ENCODE results near the gene CBS.

CBS gene

DNA sequence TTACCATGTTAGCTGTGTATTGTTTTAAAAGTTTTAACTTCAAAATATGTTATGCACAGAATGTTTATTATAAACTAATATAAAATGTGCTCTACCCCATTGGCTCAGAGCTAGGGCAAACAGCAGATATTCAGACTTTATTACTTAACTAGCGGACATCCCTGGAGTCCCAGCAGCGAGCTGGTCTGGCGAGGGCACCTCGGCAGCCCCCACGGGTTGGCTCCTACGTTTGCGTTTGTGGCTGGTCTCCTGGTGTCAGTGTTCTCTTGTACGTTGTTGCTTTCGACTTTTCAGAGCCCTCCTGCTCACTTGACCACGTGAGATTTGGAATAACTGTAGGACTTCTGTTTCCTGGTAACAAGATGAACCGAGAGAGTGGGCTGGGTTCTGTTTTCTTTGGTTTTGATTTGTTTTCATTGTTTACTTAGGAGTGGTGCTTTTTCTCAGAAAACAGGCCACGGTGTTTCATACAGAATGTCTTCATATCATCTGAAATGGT, 44.5 kb downstream of the CBS start:
- no peak overlapping the region for H3K4me2 ChIP-seq (ENCODE audit: low read depth, low read length)
- H3K4me1 ChIP-seq (ENCODE audit: low read length) = no peaks in the 10 kb centered on the region
- no peak overlapping the region for H2AFZ ChIP-seq (ENCODE audit: low read length)
- H3K27ac ChIP-seq (ENCODE audit: low read length) = no peak overlapping the region
- no peaks in the 10 kb centered on the region for H3K27me3 ChIP-seq (replicated peaks; ENCODE audit: insufficient read depth, low read length)
- H3K4me3 ChIP-seq (ENCODE audit: low read length) = no peak overlapping the region
- H4K20me1 ChIP-seq (ENCODE audit: insufficient read depth, low read length) = no peaks in the 10 kb centered on the region
- H3K79me2 ChIP-seq (ENCODE audit: low read length) = no peaks in the 10 kb centered on the region
- H3K36me3 ChIP-seq (replicated peaks; ENCODE audit: insufficient read depth, low read length) = 0 out of 2 replicates have a peak, but pooled peaks cover 3% of the 10 kb centered on the region
- H3K9me2 ChIP-seq (replicated peaks; ENCODE audit: insufficient read depth, low read length) = no peaks in the 10 kb centered on the region
- TF ChIP-seq, protein P1, sequence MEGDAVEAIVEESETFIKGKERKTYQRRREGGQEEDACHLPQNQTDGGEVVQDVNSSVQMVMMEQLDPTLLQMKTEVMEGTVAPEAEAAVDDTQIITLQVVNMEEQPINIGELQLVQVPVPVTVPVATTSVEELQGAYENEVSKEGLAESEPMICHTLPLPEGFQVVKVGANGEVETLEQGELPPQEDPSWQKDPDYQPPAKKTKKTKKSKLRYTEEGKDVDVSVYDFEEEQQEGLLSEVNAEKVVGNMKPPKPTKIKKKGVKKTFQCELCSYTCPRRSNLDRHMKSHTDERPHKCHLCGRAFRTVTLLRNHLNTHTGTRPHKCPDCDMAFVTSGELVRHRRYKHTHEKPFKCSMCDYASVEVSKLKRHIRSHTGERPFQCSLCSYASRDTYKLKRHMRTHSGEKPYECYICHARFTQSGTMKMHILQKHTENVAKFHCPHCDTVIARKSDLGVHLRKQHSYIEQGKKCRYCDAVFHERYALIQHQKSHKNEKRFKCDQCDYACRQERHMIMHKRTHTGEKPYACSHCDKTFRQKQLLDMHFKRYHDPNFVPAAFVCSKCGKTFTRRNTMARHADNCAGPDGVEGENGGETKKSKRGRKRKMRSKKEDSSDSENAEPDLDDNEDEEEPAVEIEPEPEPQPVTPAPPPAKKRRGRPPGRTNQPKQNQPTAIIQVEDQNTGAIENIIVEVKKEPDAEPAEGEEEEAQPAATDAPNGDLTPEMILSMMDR (IDR thresholded peaks at IDR 0.05; ENCODE audit: low read length) = no peak
- TF ChIP-seq EZH2phosphoT487 (IDR thresholded peaks at IDR 0.05; ENCODE audit: low read length) (no peak), EZH2 (optimal IDR thresholded peaks at IDR 0.05; ENCODE audit: low read depth, low read length) (no peak)
- H3K9me3 ChIP-seq (replicated peaks; ENCODE audit: insufficient read depth, low read length) = no peaks in the 10 kb centered on the region
- H3K9ac ChIP-seq (ENCODE audit: low read length) = no peak overlapping the region
- no peak for DNase-seq
- no peaks in the 10 kb centered on the region for H3F3A ChIP-seq (ENCODE audit: insufficient read depth, low read length)

DNA sequence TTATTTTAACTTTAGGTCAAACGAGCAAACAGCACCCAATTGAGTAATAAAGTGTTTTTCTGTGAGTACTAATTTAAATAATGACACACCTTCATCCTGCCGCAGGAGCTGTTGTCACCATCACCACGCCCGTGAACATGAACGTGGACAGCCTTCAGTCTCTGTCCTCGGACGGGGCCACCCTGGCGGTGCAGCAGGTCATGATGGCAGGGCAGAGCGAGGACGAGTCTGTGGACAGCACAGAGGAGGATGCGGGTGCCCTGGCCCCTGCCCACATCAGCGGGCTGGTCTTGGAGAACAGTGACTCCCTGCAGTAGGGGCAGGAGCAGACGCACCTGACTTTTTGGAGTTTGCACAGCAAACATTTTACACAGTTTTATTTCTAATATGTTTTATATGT, 45.9 kb downstream of the CBS start:
- TF ChIP-seq, protein P1 (IDR thresholded peaks at IDR 0.05; ENCODE audit: low read length) = no peak
- TF ChIP-seq EZH2phosphoT487 (IDR thresholded peaks at IDR 0.05; ENCODE audit: low read length) (no peak), EZH2 (optimal IDR thresholded peaks at IDR 0.05; ENCODE audit: low read depth, low read length) (no peak)
- H3K79me2 ChIP-seq (ENCODE audit: low read length) = no peaks in the 10 kb centered on the region
- no peaks in the 10 kb centered on the region for H4K20me1 ChIP-seq (ENCODE audit: insufficient read depth, low read length)
- no peak overlapping the region for H2AFZ ChIP-seq (ENCODE audit: low read length)
- no peaks in the 10 kb centered on the region for H3K9me3 ChIP-seq (replicated peaks; ENCODE audit: insufficient read depth, low read length)
- no peak overlapping the region for H3K4me3 ChIP-seq (ENCODE audit: low read length)
- H3K4me1 ChIP-seq (ENCODE audit: low read length) = no peaks in the 10 kb centered on the region
- no peaks in the 10 kb centered on the region for H3K9me2 ChIP-seq (replicated peaks; ENCODE audit: insufficient read depth, low read length)
- H3K27me3 ChIP-seq (replicated peaks; ENCODE audit: insufficient read depth, low read length) = no peaks in the 10 kb centered on the region
- no peak overlapping the region for H3K9ac ChIP-seq (ENCODE audit: low read length)
- H3F3A ChIP-seq (ENCODE audit: insufficient read depth, low read length) = no peaks in the 10 kb centered on the region
- 0 out of 2 replicates have a peak, but pooled peaks cover 3% of the 10 kb centered on the region for H3K36me3 ChIP-seq (replicated peaks; ENCODE audit: insufficient read depth, low read length)
- DNase-seq = no peak
- no peak overlapping the region for H3K4me2 ChIP-seq (ENCODE audit: low read depth, low read length)
- H3K27ac ChIP-seq (ENCODE audit: low read length) = no peak overlapping the region

DNA sequence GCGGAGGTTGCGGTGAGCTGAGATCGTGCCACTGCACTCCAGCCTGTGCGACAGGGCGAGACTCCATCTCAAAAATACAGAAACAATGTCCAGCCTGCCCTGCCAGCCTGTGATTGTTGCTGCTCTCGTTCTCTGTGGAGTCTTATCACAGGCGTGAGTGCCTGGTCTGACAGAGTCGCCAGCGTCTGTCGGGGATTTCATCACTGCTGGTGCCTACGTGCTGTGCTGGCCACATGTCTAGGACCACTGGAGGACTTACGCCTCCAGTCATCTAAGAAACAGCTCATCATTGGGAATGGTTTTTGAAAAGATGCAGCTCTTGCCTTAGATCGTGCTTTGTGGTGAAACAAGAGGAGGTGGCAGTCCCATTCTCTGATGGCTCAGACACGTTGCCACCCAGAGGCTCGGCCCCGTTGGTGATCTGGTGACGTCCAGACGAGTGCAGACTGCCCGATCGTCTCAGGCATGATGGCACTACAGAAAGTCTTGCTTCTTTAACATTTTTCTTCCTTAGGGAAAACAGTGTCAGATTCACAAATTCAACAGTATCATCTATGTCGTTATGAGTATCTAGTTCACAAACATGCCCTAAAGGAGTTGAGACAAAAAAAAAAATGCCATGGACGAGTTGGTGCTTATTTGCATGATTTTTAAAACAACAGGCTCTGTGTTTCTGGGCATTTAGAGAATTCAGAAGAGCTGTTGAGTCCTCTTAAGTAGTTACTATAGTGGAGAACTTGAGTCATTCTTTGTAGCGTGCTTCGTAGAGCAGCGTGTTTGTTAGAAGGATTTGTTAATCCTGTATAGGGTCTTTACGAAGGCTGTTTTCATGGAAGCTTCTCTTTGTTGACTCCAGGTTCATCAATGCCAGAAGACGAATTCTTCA, 47.5 kb downstream of the CBS start:
- Histone ChIP-seq H3K27me3 (replicated peaks; ENCODE audit: insufficient read depth, low read length) (no peaks in the 10 kb centered on the region), H3K4me1 (ENCODE audit: low read length) (no peaks in the 10 kb centered on the region), H3F3A (ENCODE audit: insufficient read depth, low read length) (no peaks in the 10 kb centered on the region), H3K4me2 (ENCODE audit: low read depth, low read length) (no peak overlapping the region), H3K9ac (ENCODE audit: low read length) (no peak overlapping the region), H3K9me3 (replicated peaks; ENCODE audit: insufficient read depth, low read length) (no peaks in the 10 kb centered on the region), H4K20me1 (ENCODE audit: insufficient read depth, low read length) (no peaks in the 10 kb centered on the region), H3K27ac (ENCODE audit: low read length) (no peak overlapping the region), H3K36me3 (replicated peaks; ENCODE audit: insufficient read depth, low read length) (0 out of 2 replicates have a peak, but pooled peaks cover 3% of the 10 kb centered on the region), H2AFZ (ENCODE audit: low read length) (no peak overlapping the region), H3K4me3 (ENCODE audit: low read length) (no peak overlapping the region), H3K9me2 (replicated peaks; ENCODE audit: insufficient read depth, low read length) (no peaks in the 10 kb centered on the region), H3K79me2 (ENCODE audit: low read length) (no peaks in the 10 kb centered on the region)
- no peak for TF ChIP-seq EZH2phosphoT487 (IDR thresholded peaks at IDR 0.05; ENCODE audit: low read length)
- TF ChIP-seq EZH2 (optimal IDR thresholded peaks at IDR 0.05; ENCODE audit: low read depth, low read length) = no peak
- TF ChIP-seq, protein P1 (IDR thresholded peaks at IDR 0.05; ENCODE audit: low read length) = no peak
- no peak for DNase-seq
